ENCODE data around the gene IER2.
"Not testable (repeated sequence)": the region's sequence is repeated elsewhere in the genome, so short reads cannot be mapped to it uniquely, and the experiment has no call there.

IER2 gene

DNA sequence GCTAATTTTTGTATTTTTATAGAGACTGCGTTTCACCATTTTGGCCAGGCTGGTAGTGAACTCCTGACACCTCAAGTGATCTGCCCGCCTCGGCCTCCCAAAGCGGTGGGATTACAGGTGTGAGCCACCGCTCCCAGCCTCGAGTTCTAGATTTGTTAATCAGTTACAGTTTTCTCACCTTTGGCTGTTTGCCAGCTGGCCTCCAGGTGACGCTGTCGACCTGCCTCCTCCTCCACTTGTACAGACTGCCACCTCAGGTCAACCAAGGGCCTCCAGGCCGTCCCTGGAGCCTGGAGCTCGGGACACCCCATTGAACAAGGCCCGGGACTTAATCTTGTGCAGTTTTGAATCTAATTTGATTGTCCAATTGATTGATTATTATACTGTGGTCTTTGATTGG is 45.5 kb downstream of the IER2 start:
- TF ChIP-seq, protein P1, sequence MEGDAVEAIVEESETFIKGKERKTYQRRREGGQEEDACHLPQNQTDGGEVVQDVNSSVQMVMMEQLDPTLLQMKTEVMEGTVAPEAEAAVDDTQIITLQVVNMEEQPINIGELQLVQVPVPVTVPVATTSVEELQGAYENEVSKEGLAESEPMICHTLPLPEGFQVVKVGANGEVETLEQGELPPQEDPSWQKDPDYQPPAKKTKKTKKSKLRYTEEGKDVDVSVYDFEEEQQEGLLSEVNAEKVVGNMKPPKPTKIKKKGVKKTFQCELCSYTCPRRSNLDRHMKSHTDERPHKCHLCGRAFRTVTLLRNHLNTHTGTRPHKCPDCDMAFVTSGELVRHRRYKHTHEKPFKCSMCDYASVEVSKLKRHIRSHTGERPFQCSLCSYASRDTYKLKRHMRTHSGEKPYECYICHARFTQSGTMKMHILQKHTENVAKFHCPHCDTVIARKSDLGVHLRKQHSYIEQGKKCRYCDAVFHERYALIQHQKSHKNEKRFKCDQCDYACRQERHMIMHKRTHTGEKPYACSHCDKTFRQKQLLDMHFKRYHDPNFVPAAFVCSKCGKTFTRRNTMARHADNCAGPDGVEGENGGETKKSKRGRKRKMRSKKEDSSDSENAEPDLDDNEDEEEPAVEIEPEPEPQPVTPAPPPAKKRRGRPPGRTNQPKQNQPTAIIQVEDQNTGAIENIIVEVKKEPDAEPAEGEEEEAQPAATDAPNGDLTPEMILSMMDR (conservative IDR thresholded peaks at IDR 0.05): no peak
- TF ChIP-seq ZFX (IDR thresholded peaks at IDR 0.05): no peak
- H3K27ac ChIP-seq: no peak overlapping the region

DNA sequence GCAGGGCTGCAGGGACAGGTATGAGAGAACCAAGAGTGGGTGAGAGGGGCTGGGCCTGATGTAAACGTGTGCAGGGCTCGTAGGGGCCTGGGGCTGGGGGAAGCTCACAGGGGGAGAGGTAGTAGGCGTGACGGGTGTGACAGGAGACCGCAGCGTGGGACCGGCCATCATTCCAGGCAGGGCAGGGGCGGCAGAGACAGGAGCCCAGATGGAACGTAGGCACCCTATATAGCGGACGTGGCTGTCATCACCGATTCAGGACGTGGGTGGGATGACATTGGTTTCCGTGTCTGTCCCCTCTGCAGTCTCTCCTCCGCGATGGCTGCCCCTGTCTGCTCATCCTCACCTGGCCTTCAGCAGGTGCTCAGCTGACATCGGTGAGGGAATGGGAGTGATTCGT is 48.4 kb downstream of the IER2 start:
- no peak overlapping the region for H3K27ac ChIP-seq
- TF ChIP-seq, protein P1 (conservative IDR thresholded peaks at IDR 0.05): no peak
- TF ChIP-seq ZFX (IDR thresholded peaks at IDR 0.05): no peak

DNA sequence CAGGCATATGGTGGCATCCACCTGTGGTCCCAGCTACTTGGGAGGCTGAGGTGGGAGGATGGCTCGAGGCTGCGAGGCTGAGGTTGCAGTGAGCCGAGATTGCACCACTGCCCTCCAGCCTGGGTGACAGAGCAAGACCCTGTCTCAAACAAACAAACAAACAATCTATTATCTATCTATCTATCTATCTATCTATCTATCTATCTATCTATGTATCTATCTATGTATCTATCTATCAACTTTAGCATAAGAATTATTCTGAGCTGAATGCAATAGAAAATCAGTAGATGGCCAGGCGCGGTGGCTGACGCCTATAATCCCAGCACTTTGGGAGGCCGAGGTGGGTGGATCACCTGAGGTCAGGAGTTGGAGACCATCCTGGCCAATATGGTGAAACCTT is 51.9 kb downstream of the IER2 start:
- not testable (repeated sequence) for H3K27ac ChIP-seq

All from C4-2B (cell line).